HEK293T (cell line): Measurements from ENCODE around the gene RAD51B.

Experiments used
- ARNT ChIP-seq: fragments of 450-650 bp; IDR thresholded peaks from 2 replicates; pipeline ENCODE4 v1.6.1; 2017; ENCODE audit warnings: mild to moderate bottlenecking
- BHLHE40 ChIP-seq: fragments of 450-650 bp; IDR thresholded peaks from 2 replicates; pipeline ENCODE4 v1.6.1; 2016; ENCODE audit warnings: mild to moderate bottlenecking, moderate library complexity, borderline replicate concordance
- CTBP1 ChIP-seq: fragments of 450-650 bp; IDR thresholded peaks from 2 replicates; pipeline ENCODE4 v1.6.1; 2016; ENCODE audit warnings: borderline replicate concordance
- ELF4 ChIP-seq: fragments of 450-650 bp; IDR thresholded peaks from 2 replicates; pipeline ENCODE4 v1.6.1; 2017; ENCODE audit warnings: antibody characterized with exemption
- FOXA1 ChIP-seq: fragments of 450-650 bp; IDR thresholded peaks from 2 replicates; pipeline ENCODE4 v1.6.1; 2016; ENCODE audit warnings: mild to moderate bottlenecking
- FOXK2 ChIP-seq: fragments of 450-650 bp; IDR thresholded peaks from 2 replicates; pipeline ENCODE4 v1.6.1; 2016; ENCODE audit warnings: mild to moderate bottlenecking
- FOXM1 ChIP-seq: fragments of 450-650 bp; IDR thresholded peaks from 2 replicates; pipeline ENCODE4 v1.6.1; 2017; ENCODE audit warnings: mild to moderate bottlenecking, borderline replicate concordance
- NFRKB ChIP-seq: fragments of 450-650 bp; IDR thresholded peaks from 2 replicates; pipeline ENCODE4 v1.6.1; 2016; ENCODE audit warnings: mild to moderate bottlenecking, moderate library complexity
- PKNOX1 ChIP-seq: fragments of 450-650 bp; IDR thresholded peaks from 2 replicates; pipeline ENCODE4 v1.6.1; 2016
- SP1 ChIP-seq: fragments of 450-650 bp; IDR thresholded peaks from 2 replicates; pipeline ENCODE4 v1.6.1; 2017
- SUZ12 ChIP-seq: fragments of 450-650 bp; IDR thresholded peaks from 2 replicates; pipeline ENCODE4 v1.6.1; 2016; ENCODE audit warnings: mild to moderate bottlenecking
- TARDBP ChIP-seq: fragments of 450-650 bp; IDR thresholded peaks from 2 replicates; pipeline ENCODE4 v1.6.1; 2016
- ZNF384 ChIP-seq: fragments of 450-650 bp; IDR thresholded peaks from 2 replicates; pipeline ENCODE4 v1.6.1; 2016

GRCh38 chr14:68386446-68386845 lies 566.9 kb downstream of the RAD51B start:
- TF ChIP-seq BHLHE40: no peak
- no peak for TF ChIP-seq ELF4
- no peak for TF ChIP-seq NFRKB
- no peak for TF ChIP-seq SP1
- TF ChIP-seq TARDBP: no peak
- no peak for TF ChIP-seq FOXK2
- TF ChIP-seq ARNT: no peak
- no peak for TF ChIP-seq SUZ12
- TF ChIP-seq ZNF384: no peak
- no peak for TF ChIP-seq PKNOX1
- no peak for TF ChIP-seq FOXM1
- TF ChIP-seq FOXA1: no peak
- TF ChIP-seq CTBP1: no peak
